HEK293 (cell line): ENCODE measurements around the gene TBCEL.
A peak's percentile ranks its signal among the peaks of the same experiment; 100 is the strongest.

Experiments
- CTCF ChIA-PET: fragments of 350-600 bp; formaldehyde crosslinking; extraction: SDS; loops from one replicate; lab custom pipeline; 2021; ENCODE audit warnings: antibody characterized with exemption; lab: Yijun Ruan, JAX
- POLR2A ChIA-PET: fragments of 300-600 bp; formaldehyde crosslinking; extraction: SDS; loops from one replicate; lab custom pipeline; 2020; ENCODE audit warnings: antibody characterized with exemption, inconsistent platforms; lab: Yijun Ruan, JAX
- H3K27ac ChIP-seq: fragments of 200-500 bp; sonication (Bioruptor generic); 2 replicates; pipeline ENCODE4 v1.5.1; 2014; ENCODE audit warnings: low read depth, low read length, control low read depth, inconsistent platforms; ENCODE audit errors: extremely low read depth
- H3K36me3 ChIP-seq, 2 experiments: fragments of 200-500 bp in 1 of 2; sonication (Bioruptor generic) in 1 of 2; 1 replicate in 1 of 2; 2 replicates in 1 of 2; pipeline ENCODE4 v1.5.1; 2014 to 2017; ENCODE audit warnings: inconsistent platforms in 2 of 2, low read length in 2 of 2; ENCODE audit not compliant: control insufficient read depth in 2 of 2, insufficient read depth in 1 of 2
- H3K4me1 ChIP-seq: fragments of 200-500 bp; sonication (Bioruptor generic); 2 replicates; pipeline ENCODE4 v1.5.1; 2014; ENCODE audit warnings: mild to moderate bottlenecking, low read length, inconsistent platforms; ENCODE audit not compliant: control insufficient read depth, insufficient read depth
- H3K4me3 ChIP-seq: 2 replicates; pipeline ENCODE4 v1.5.1; 2011; ENCODE audit warnings: low read depth, mild to moderate bottlenecking, control low read depth, low read length, moderate library complexity
- H3K9me3 ChIP-seq: fragments of 200-500 bp; sonication (Bioruptor generic); 2 replicates; pipeline ENCODE4 v1.5.1; 2014; ENCODE audit warnings: low read depth, low read length, inconsistent platforms; ENCODE audit not compliant: control insufficient read depth, insufficient read depth
- EGR2 ChIP-seq: fragments of 450-650 bp; formaldehyde crosslinking; IDR thresholded peaks from 2 replicates; pipeline ENCODE4 v1.5.1; 2016; ENCODE audit warnings: low read depth, missing biosample characterization, missing genetic modification characterization
- GLI2 ChIP-seq: fragments of 450-650 bp; formaldehyde crosslinking; IDR thresholded peaks from 2 replicates; pipeline ENCODE4; 2017; ENCODE audit warnings: missing biosample characterization, missing genetic modification characterization, low read depth, borderline replicate concordance
- GLI4 ChIP-seq: fragments of 450-650 bp; formaldehyde crosslinking; IDR thresholded peaks from 2 replicates; pipeline ENCODE4 v1.5.1; 2016; ENCODE audit warnings: missing biosample characterization, missing genetic modification characterization
- HOXC10 ChIP-seq: sonication (generic); formaldehyde crosslinking; IDR thresholded peaks from 2 replicates; pipeline ENCODE4 v1.8.1; 2023; ENCODE audit warnings: mild to moderate bottlenecking, missing genetic modification reagents
- MYNN ChIP-seq: fragments of 450-650 bp; formaldehyde crosslinking; IDR thresholded peaks from 2 replicates; pipeline ENCODE4 v1.5.1; 2016; ENCODE audit warnings: missing biosample characterization, missing genetic modification characterization, borderline replicate concordance
- PRDM1 ChIP-seq: fragments of 450-650 bp; formaldehyde crosslinking; IDR thresholded peaks from 2 replicates; pipeline ENCODE4; 2016; ENCODE audit warnings: missing biosample characterization, missing genetic modification characterization
- SP2 ChIP-seq: fragments of 450-650 bp; formaldehyde crosslinking; IDR thresholded peaks from 2 replicates; pipeline ENCODE4 v1.5.1; 2016; ENCODE audit warnings: missing biosample characterization, missing genetic modification characterization
- TRIM28 ChIP-seq: IDR thresholded peaks from 2 replicates; pipeline ENCODE4 v1.6.1; 2011; ENCODE audit warnings: low read length, control low read depth, borderline replicate concordance
- ZBTB20 ChIP-seq: fragments of 450-650 bp; formaldehyde crosslinking; IDR thresholded peaks from 2 replicates; pipeline ENCODE4 v1.5.1; 2016; ENCODE audit warnings: missing biosample characterization, missing genetic modification characterization
- ZFP69B ChIP-seq: fragments of 450-650 bp; formaldehyde crosslinking; IDR thresholded peaks from 2 replicates; pipeline ENCODE4 v1.5.1; 2016; ENCODE audit warnings: missing biosample characterization, missing genetic modification characterization
- ZNF146 ChIP-seq: fragments of 450-650 bp; formaldehyde crosslinking; IDR thresholded peaks from 2 replicates; pipeline ENCODE4 v1.5.1; 2016; ENCODE audit warnings: missing biosample characterization, missing genetic modification characterization
- ZNF19 ChIP-seq: fragments of 450-650 bp; formaldehyde crosslinking; IDR thresholded peaks from 2 replicates; pipeline ENCODE4; 2016; ENCODE audit warnings: missing biosample characterization, missing genetic modification characterization, low read depth
- ZNF2 ChIP-seq: fragments of 450-650 bp; formaldehyde crosslinking; IDR thresholded peaks from 2 replicates; pipeline ENCODE4 v1.5.1; 2016; ENCODE audit warnings: missing biosample characterization, missing genetic modification characterization
- ZNF214 ChIP-seq: fragments of 450-650 bp; formaldehyde crosslinking; IDR thresholded peaks from 2 replicates; pipeline ENCODE4 v1.5.1; 2017; ENCODE audit warnings: missing biosample characterization, mild to moderate bottlenecking, missing genetic modification characterization, borderline replicate concordance
- ZNF239 ChIP-seq: fragments of 450-650 bp; formaldehyde crosslinking; IDR thresholded peaks from 2 replicates; pipeline ENCODE4 v1.5.1; 2016; ENCODE audit warnings: missing biosample characterization, missing genetic modification characterization
- ZNF433 ChIP-seq: fragments of 450-650 bp; formaldehyde crosslinking; IDR thresholded peaks from 2 replicates; pipeline ENCODE4 v1.5.1; 2016; ENCODE audit warnings: missing biosample characterization, missing genetic modification characterization, low read depth
- ZNF501 ChIP-seq: fragments of 450-650 bp; formaldehyde crosslinking; IDR thresholded peaks from 2 replicates; pipeline ENCODE4 v1.5.1; 2016; ENCODE audit warnings: missing biosample characterization, missing genetic modification characterization
- ZNF548 ChIP-seq: fragments of 450-650 bp; formaldehyde crosslinking; IDR thresholded peaks from 2 replicates; pipeline ENCODE4 v1.5.1; 2016; ENCODE audit warnings: missing biosample characterization, missing genetic modification characterization
- ZNF654 ChIP-seq: fragments of 450-650 bp; formaldehyde crosslinking; IDR thresholded peaks from 2 replicates; pipeline ENCODE4 v1.5.1; 2016; ENCODE audit warnings: low read depth, missing biosample characterization, missing genetic modification characterization
- ZNF660 ChIP-seq: fragments of 450-650 bp; IDR thresholded peaks from 2 replicates; pipeline ENCODE4 v1.5.1; 2018; ENCODE audit warnings: missing biosample characterization, mild to moderate bottlenecking, missing genetic modification characterization
- ZNF768 ChIP-seq: fragments of 450-650 bp; formaldehyde crosslinking; IDR thresholded peaks from 2 replicates; pipeline ENCODE4 v1.5.1; 2018; ENCODE audit warnings: missing biosample characterization, mild to moderate bottlenecking, missing genetic modification characterization
- TF ChIP-seq, protein P1 (sequence below): fragments of 450-650 bp; formaldehyde crosslinking; conservative IDR thresholded peaks from 2 replicates; pipeline ENCODE4 v1.5.1; 2016; ENCODE audit warnings: low read depth, missing biosample characterization, missing genetic modification characterization
- TF ChIP-seq, protein P2 (sequence below): fragments of 450-650 bp; formaldehyde crosslinking; IDR thresholded peaks from 2 replicates; pipeline ENCODE4 v1.5.1; 2016; ENCODE audit warnings: missing biosample characterization, missing genetic modification characterization
- TF ChIP-seq, protein P3 (sequence below): fragments of 450-650 bp; formaldehyde crosslinking; IDR thresholded peaks from 2 replicates; pipeline ENCODE4 v1.5.1; 2016; ENCODE audit warnings: missing biosample characterization, missing genetic modification characterization, low read depth
- TF ChIP-seq, protein P4 (sequence below): fragments of 450-650 bp; formaldehyde crosslinking; IDR thresholded peaks from 2 replicates; pipeline ENCODE4 v1.5.1; 2016; ENCODE audit warnings: missing biosample characterization, missing genetic modification characterization, borderline replicate concordance

The TBCEL gene

DNA sequence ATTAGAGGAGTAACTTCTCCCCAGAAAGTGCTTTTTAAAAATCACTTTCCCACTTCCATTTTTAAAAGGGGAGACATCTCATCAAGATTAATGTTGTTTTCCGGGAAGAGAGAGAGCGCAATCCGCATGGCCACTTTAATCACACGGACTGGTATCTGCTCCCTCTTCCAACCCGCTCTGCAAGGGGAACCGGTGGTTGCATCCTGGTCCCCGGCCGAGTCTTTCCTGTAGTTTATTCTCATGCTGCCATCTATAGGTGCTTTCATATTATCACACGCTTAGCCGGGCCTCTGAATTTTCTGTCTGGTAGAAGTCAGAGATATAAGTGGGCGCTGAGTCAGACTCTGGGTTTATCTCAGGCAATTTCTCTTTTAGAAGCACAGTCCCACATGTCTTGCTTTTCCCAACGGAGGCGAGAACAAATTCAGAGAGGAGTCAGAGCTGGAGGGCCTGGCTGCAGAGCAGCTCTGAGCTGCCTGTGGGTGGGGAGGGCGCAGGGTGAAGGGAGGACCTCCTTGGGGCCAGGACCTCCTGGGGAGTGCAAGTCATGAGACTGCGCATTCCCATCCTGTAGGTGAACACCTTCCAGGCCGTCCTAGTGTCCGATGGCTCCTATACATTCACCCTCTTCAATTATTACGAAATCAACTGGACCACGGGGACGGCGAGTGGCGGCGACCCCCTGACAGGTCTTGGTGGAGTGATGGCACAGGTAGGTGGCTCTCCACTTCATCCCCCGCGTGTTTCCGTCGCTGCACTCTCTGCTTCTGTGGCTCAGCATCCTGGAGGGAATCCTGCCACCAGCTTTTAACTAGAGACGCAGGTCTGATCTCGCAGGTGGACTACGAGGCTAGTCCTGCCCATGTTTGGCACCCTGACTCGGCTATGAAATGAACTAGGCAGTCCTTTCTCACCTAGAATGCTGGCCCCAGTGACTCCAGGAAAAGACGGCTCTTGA lies 88.9 kb downstream of the TBCEL start:
- H3K4me1 ChIP-seq: no peaks in the 10 kb centered on the region
- no peak overlapping the region for H3K4me3 ChIP-seq
- H3K36me3 ChIP-seq: no peaks in the 10 kb centered on the region
- no peak overlapping the region for H3K27ac ChIP-seq
- ChIA-PET CTCF (interaction anchor here (0.7 to 4.7 kb wide), 6 partner anchors 9 to 460 kb away, joined by 3 to 22 read pairs (median 4); no protein-coding TSS in a partner anchor), POLR2A (no interaction called here)
- no peaks in the 10 kb centered on the region for H3K9me3 ChIP-seq
- TF ChIP-seq ZNF239: no peak
- peak; percentile 77 for TF ChIP-seq ZNF654 (tag by site-specific recombination)
- no peak for TF ChIP-seq ZNF214
- TF ChIP-seq, protein P1, sequence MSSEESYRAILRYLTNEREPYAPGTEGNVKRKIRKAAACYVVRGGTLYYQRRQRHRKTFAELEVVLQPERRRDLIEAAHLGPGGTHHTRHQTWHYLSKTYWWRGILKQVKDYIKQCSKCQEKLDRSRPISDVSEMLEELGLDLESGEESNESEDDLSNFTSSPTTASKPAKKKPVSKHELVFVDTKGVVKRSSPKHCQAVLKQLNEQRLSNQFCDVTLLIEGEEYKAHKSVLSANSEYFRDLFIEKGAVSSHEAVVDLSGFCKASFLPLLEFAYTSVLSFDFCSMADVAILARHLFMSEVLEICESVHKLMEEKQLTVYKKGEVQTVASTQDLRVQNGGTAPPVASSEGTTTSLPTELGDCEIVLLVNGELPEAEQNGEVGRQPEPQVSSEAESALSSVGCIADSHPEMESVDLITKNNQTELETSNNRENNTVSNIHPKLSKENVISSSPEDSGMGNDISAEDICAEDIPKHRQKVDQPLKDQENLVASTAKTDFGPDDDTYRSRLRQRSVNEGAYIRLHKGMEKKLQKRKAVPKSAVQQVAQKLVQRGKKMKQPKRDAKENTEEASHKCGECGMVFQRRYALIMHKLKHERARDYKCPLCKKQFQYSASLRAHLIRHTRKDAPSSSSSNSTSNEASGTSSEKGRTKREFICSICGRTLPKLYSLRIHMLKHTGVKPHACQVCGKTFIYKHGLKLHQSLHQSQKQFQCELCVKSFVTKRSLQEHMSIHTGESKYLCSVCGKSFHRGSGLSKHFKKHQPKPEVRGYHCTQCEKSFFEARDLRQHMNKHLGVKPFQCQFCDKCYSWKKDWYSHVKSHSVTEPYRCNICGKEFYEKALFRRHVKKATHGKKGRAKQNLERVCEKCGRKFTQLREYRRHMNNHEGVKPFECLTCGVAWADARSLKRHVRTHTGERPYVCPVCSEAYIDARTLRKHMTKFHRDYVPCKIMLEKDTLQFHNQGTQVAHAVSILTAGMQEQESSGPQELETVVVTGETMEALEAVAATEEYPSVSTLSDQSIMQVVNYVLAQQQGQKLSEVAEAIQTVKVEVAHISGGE (tag by site-specific recombination): no peak; the same call in 1 of the 2 replicates
- TF ChIP-seq ZNF146 (tag by site-specific recombination): no peak
- no peak for TF ChIP-seq GLI4 (tag by site-specific recombination)
- TF ChIP-seq EGR2 (tag by site-specific recombination): 0 out of 2 replicates have a peak, but pooled peaks have one; percentile 5
- no peak for TF ChIP-seq ZNF768 (tag by site-specific recombination)
- TF ChIP-seq ZNF433 (tag by site-specific recombination): no peak
- TF ChIP-seq ZNF501 (tag by site-specific recombination): no peak
- TF ChIP-seq ZNF19: no peak
- no peak for TF ChIP-seq TRIM28
- no peak for TF ChIP-seq ZNF2
- no peak for TF ChIP-seq SP2 (tag by site-specific recombination)
- TF ChIP-seq, protein P2, sequence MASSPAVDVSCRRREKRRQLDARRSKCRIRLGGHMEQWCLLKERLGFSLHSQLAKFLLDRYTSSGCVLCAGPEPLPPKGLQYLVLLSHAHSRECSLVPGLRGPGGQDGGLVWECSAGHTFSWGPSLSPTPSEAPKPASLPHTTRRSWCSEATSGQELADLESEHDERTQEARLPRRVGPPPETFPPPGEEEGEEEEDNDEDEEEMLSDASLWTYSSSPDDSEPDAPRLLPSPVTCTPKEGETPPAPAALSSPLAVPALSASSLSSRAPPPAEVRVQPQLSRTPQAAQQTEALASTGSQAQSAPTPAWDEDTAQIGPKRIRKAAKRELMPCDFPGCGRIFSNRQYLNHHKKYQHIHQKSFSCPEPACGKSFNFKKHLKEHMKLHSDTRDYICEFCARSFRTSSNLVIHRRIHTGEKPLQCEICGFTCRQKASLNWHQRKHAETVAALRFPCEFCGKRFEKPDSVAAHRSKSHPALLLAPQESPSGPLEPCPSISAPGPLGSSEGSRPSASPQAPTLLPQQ: peak; percentile 82
- TF ChIP-seq ZBTB20: peak; percentile 89
- no peak for TF ChIP-seq GLI2 (tag by site-specific recombination)
- TF ChIP-seq PRDM1: peak; percentile 6; the same call in 1 of the 2 replicates
- no peak for TF ChIP-seq ZNF660 (tag by site-specific recombination)
- peak; percentile 34; the same call in 1 of the 2 replicates for TF ChIP-seq ZFP69B (tag by site-specific recombination)
- TF ChIP-seq ZNF548 (tag by site-specific recombination): no peak
- TF ChIP-seq, protein P3, sequence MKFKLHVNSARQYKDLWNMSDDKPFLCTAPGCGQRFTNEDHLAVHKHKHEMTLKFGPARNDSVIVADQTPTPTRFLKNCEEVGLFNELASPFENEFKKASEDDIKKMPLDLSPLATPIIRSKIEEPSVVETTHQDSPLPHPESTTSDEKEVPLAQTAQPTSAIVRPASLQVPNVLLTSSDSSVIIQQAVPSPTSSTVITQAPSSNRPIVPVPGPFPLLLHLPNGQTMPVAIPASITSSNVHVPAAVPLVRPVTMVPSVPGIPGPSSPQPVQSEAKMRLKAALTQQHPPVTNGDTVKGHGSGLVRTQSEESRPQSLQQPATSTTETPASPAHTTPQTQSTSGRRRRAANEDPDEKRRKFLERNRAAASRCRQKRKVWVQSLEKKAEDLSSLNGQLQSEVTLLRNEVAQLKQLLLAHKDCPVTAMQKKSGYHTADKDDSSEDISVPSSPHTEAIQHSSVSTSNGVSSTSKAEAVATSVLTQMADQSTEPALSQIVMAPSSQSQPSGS: no peak
- TF ChIP-seq, protein P4, sequence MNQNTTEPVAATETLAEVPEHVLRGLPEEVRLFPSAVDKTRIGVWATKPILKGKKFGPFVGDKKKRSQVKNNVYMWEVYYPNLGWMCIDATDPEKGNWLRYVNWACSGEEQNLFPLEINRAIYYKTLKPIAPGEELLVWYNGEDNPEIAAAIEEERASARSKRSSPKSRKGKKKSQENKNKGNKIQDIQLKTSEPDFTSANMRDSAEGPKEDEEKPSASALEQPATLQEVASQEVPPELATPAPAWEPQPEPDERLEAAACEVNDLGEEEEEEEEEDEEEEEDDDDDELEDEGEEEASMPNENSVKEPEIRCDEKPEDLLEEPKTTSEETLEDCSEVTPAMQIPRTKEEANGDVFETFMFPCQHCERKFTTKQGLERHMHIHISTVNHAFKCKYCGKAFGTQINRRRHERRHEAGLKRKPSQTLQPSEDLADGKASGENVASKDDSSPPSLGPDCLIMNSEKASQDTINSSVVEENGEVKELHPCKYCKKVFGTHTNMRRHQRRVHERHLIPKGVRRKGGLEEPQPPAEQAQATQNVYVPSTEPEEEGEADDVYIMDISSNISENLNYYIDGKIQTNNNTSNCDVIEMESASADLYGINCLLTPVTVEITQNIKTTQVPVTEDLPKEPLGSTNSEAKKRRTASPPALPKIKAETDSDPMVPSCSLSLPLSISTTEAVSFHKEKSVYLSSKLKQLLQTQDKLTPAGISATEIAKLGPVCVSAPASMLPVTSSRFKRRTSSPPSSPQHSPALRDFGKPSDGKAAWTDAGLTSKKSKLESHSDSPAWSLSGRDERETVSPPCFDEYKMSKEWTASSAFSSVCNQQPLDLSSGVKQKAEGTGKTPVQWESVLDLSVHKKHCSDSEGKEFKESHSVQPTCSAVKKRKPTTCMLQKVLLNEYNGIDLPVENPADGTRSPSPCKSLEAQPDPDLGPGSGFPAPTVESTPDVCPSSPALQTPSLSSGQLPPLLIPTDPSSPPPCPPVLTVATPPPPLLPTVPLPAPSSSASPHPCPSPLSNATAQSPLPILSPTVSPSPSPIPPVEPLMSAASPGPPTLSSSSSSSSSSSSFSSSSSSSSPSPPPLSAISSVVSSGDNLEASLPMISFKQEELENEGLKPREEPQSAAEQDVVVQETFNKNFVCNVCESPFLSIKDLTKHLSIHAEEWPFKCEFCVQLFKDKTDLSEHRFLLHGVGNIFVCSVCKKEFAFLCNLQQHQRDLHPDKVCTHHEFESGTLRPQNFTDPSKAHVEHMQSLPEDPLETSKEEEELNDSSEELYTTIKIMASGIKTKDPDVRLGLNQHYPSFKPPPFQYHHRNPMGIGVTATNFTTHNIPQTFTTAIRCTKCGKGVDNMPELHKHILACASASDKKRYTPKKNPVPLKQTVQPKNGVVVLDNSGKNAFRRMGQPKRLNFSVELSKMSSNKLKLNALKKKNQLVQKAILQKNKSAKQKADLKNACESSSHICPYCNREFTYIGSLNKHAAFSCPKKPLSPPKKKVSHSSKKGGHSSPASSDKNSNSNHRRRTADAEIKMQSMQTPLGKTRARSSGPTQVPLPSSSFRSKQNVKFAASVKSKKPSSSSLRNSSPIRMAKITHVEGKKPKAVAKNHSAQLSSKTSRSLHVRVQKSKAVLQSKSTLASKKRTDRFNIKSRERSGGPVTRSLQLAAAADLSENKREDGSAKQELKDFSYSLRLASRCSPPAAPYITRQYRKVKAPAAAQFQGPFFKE (tag by site-specific recombination): no peak
- no peak for TF ChIP-seq HOXC10 (CRISPR knock-in tag)
- no peak for TF ChIP-seq MYNN (tag by site-specific recombination)
